SK-N-SH (cell line): ENCODE data around the gene LAMA4. TPM values are rescaled to one million over a fixed set of nuclear protein-coding genes. Genes with fewer than 3 reads are reported as not detected.

Experiments
- CTCF ChIA-PET: fragments of 300-600, 350-600 bp; formaldehyde crosslinking; extraction: SDS; loops from one replicate; lab custom pipeline; 2021; lab: Yijun Ruan, JAX
- POLR2A ChIA-PET: fragments of 350-600 bp; sonication (Branson Sonifier 250); formaldehyde crosslinking; extraction: SDS; loops from one replicate; lab custom pipeline; 2020; ENCODE audit warnings: antibody characterized with exemption, inconsistent platforms; lab: Yijun Ruan, JAX
- DNase-seq: peaks from one replicate; pipeline ENCODE4 v3.0.0; 2012
- H2AFZ ChIP-seq: fragments of 200-600 bp; sonication (generic); 2 replicates; pipeline ENCODE4 v1.8.1; 2016; ENCODE audit warnings: antibody characterized with exemption, mild to moderate bottlenecking, low read depth
- H3F3A ChIP-seq: fragments of 200-600 bp; sonication (generic); replicated peaks from 2 replicates; pipeline ENCODE3; 2016; ENCODE audit warnings: antibody characterized with exemption, mild to moderate bottlenecking; ENCODE audit not compliant: insufficient read depth
- H3K27ac ChIP-seq, 2 experiments: fragments of 200-500 bp in 1 of 2; fragments of 200-600 bp in 1 of 2; sonication (Bioruptor generic) in 1 of 2; sonication (generic), shearing (Covaris generic) in 1 of 2; 2 replicates each; pipeline versions ENCODE4 v1.5.1 to v1.6.1; 2014 to 2016; ENCODE audit warnings: low read depth in 2 of 2, inconsistent platforms in 1 of 2, low read length in 1 of 2, mild to moderate bottlenecking in 1 of 2, mixed read lengths in 1 of 2
- H3K27me3 ChIP-seq: fragments of 200-600 bp; sonication (generic), shearing (Covaris generic); 2 replicates; pipeline ENCODE4 v1.6.1; 2016; ENCODE audit warnings: mixed run types; ENCODE audit not compliant: insufficient read depth
- H3K36me3 ChIP-seq, 2 experiments: fragments of 200-500 bp in 1 of 2; fragments of 200-600 bp in 1 of 2; sonication (Bioruptor generic) in 1 of 2; sonication (generic) in 1 of 2; replicated peaks in 1 of 2; 2 replicates each; pipeline versions ENCODE3 to v1.5.1; 2014 to 2016; ENCODE audit warnings: low read length in 1 of 2, mild to moderate bottlenecking in 1 of 2; ENCODE audit not compliant: insufficient read depth in 2 of 2, control insufficient read depth in 1 of 2
- H3K4me1 ChIP-seq, 2 experiments: fragments of 200-500 bp in 1 of 2; fragments of 200-600 bp in 1 of 2; sonication (Bioruptor generic) in 1 of 2; sonication (generic), shearing (Covaris generic) in 1 of 2; 2 replicates each; pipeline versions ENCODE4 v1.5.1 to v1.6.1; 2014 to 2016; ENCODE audit warnings: low read depth in 1 of 2, low read length in 1 of 2, mixed run types in 1 of 2; ENCODE audit not compliant: insufficient read depth in 2 of 2, control insufficient read depth in 1 of 2
- H3K4me2 ChIP-seq: fragments of 200-600 bp; sonication (generic), shearing (Covaris generic); 2 replicates; pipeline ENCODE4 v1.6.1; 2017; ENCODE audit warnings: mixed run types
- H3K4me3 ChIP-seq, 2 experiments: fragments of 200-500 bp in 1 of 2; fragments of 200-600 bp in 1 of 2; sonication (Bioruptor generic) in 1 of 2; sonication (generic), shearing (Covaris generic) in 1 of 2; 2 replicates each; pipeline versions ENCODE4 v1.5.1 to v1.8.1; 2014 to 2016; ENCODE audit warnings: low read depth in 2 of 2, inconsistent platforms in 1 of 2, low read length in 1 of 2, mild to moderate bottlenecking in 1 of 2, mixed read lengths in 1 of 2, moderate library complexity in 1 of 2
- H3K79me2 ChIP-seq: fragments of 200-600 bp; sonication (generic); 2 replicates; pipeline ENCODE4 v1.8.1; 2017; ENCODE audit warnings: mild to moderate bottlenecking; ENCODE audit not compliant: insufficient read depth
- H3K9ac ChIP-seq: fragments of 200-600 bp; sonication (generic); 2 replicates; pipeline ENCODE4 v1.6.1; 2017; ENCODE audit warnings: mixed run types
- H3K9me2 ChIP-seq: fragments of 200-600 bp; sonication (generic); 2 replicates; pipeline ENCODE4 v1.6.1; 2017; ENCODE audit warnings: mixed run types
- H3K9me3 ChIP-seq: fragments of 200-600 bp; sonication (generic); 2 replicates; pipeline ENCODE4 v1.6.1; 2017; ENCODE audit warnings: mixed run types, mild to moderate bottlenecking, moderate library complexity
- H4K20me1 ChIP-seq: fragments of 200-600 bp; sonication (generic); 2 replicates; pipeline ENCODE4 v1.6.1; 2017; ENCODE audit warnings: mild to moderate bottlenecking, mixed run types; ENCODE audit not compliant: insufficient read depth
- CHD2 ChIP-seq: fragments of 150-350 bp; IDR thresholded peaks from 2 replicates; pipeline ENCODE4 v1.6.1; 2018; ENCODE audit warnings: low read length; ENCODE audit not compliant: partially characterized antibody
- EP300 ChIP-seq, 2 experiments: IDR thresholded peaks; 2 replicates each; pipeline versions ENCODE4 v1.4.0 to v1.6.1; 2012; ENCODE audit warnings: borderline replicate concordance in 1 of 2, low read depth in 1 of 2, low read length in 1 of 2
- GATA2 ChIP-seq: sonication (generic); formaldehyde crosslinking; IDR thresholded peaks from 2 replicates; pipeline ENCODE4 v1.5.0; 2020; ENCODE audit warnings: mild to moderate bottlenecking, missing genetic modification reagents
- MEF2A ChIP-seq: IDR thresholded peaks from 2 replicates; pipeline ENCODE4 v1.4.0; 2012; ENCODE audit warnings: low read depth, borderline replicate concordance
- NRF1 ChIP-seq: IDR thresholded peaks from 2 replicates; pipeline ENCODE4 v1.6.1; 2012; ENCODE audit warnings: low read depth, mild to moderate bottlenecking, low read length
- RCOR1 ChIP-seq: fragments of 150-350 bp; IDR thresholded peaks from 2 replicates; pipeline ENCODE4 v1.6.1; 2017; ENCODE audit warnings: antibody characterized with exemption, low read length
- RFX5 ChIP-seq: IDR thresholded peaks from 2 replicates; pipeline ENCODE4 v1.6.1; 2012; ENCODE audit warnings: mild to moderate bottlenecking, improper control_type of control experiment, low read length
- TCF12 ChIP-seq: IDR thresholded peaks from 2 replicates; pipeline ENCODE4 v1.4.0; 2012
- YY1 ChIP-seq: IDR thresholded peaks from 2 replicates; pipeline ENCODE4 v1.4.0; 2012; ENCODE audit warnings: low read depth, mild to moderate bottlenecking
- WGBS: methylation state at CpG from one replicate; pipeline ENCODE4 v1.1.6; 2017; ENCODE audit warnings: low lambda C conversion rate; 5-methylcytosine and 5-hydroxymethylcytosine counted together
- polyA plus RNA-seq, 3 experiments: library from polyadenylated mRNA; depleted of rRNA; stranded (reverse); fragments of >200 nt; gene quantifications; 2 replicates each; pipeline ENCODE4 v1.2.3, GENCODE V29; 2012
- TF ChIP-seq, protein P1 (sequence below): fragments of 150-350 bp; IDR thresholded peaks from 2 replicates; pipeline ENCODE4 v1.6.1; 2016; ENCODE audit warnings: mild to moderate bottlenecking, low read depth, low read length
- TF ChIP-seq, protein P2 (sequence below): IDR thresholded peaks from 2 replicates; pipeline ENCODE4 v1.4.0; 2012; ENCODE audit warnings: low read depth, borderline replicate concordance
- TF ChIP-seq, protein P3 (sequence below): IDR thresholded peaks from 2 replicates; pipeline ENCODE4 v1.4.0; 2012; ENCODE audit warnings: low read depth

Gene LAMA4
- polyA plus RNA-seq, 1 of the 3 experiments (the other 2 are of a cell fraction), result 9.4 TPM

GRCh38 chr6:112144145-112144926, 110.0 kb downstream of the LAMA4 start:
- peak overlapping the region; percentile 19 to 96; a peak in 3 of 4 replicates for H3K27ac ChIP-seq

GRCh38 chr6:112141707-112142106, 112.7 kb downstream of the LAMA4 start:
- POLR2A ChIA-PET, result no interaction called here
- no peaks in the 10 kb centered on the region for H3F3A ChIP-seq
- no peak overlapping the region for H2AFZ ChIP-seq
- H3K9me3 ChIP-seq, result no peaks in the 10 kb centered on the region
- no peak overlapping the region for H3K9ac ChIP-seq
- no peaks in the 10 kb centered on the region for H3K79me2 ChIP-seq
- H3K4me1 ChIP-seq, result peaks cover 0 to 17% of the 10 kb centered on the region in 2 experiments; a peak in 3 of 4 replicates
- no peaks in the 10 kb centered on the region for H4K20me1 ChIP-seq
- H3K27ac ChIP-seq, result no peak overlapping the region
- TF ChIP-seq, protein P1, sequence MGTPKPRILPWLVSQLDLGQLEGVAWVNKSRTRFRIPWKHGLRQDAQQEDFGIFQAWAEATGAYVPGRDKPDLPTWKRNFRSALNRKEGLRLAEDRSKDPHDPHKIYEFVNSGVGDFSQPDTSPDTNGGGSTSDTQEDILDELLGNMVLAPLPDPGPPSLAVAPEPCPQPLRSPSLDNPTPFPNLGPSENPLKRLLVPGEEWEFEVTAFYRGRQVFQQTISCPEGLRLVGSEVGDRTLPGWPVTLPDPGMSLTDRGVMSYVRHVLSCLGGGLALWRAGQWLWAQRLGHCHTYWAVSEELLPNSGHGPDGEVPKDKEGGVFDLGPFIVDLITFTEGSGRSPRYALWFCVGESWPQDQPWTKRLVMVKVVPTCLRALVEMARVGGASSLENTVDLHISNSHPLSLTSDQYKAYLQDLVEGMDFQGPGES, result no peak
- TF ChIP-seq NRF1, result no peak
- no peak for TF ChIP-seq TCF12
- no peak for TF ChIP-seq GATA2 (CRISPR knock-in tag)
- H3K36me3 ChIP-seq, result peaks cover 3 to 56% of the 10 kb centered on the region in 2 experiments
- WGBS, result 83% methylated on average over 2 of the region's 2 CpGs
- H3K27me3 ChIP-seq, result no peaks in the 10 kb centered on the region
- no peak overlapping the region for H3K4me2 ChIP-seq
- CTCF ChIA-PET, result interaction anchor here (0.5 to 3.1 kb wide), 4 partner anchors 22 to 791 kb away, joined by 3 to 15 read pairs (median 3); no protein-coding TSS in a partner anchor
- DNase-seq, result no peak
- H3K4me3 ChIP-seq, result no peak overlapping the region
- no peaks in the 10 kb centered on the region for H3K9me2 ChIP-seq

More at GRCh38 chr6:112144145-112144926, 110.0 kb downstream of the LAMA4 start:
- Histone ChIP-seq H3K9ac (peak overlapping the region; percentile 19; the same call in 1 of the 2 replicates), H3K4me1 (peaks cover 0 to 20% of the 10 kb centered on the region in 2 experiments; a peak in 3 of 4 replicates), H3K4me3 (peak overlapping the region in 1 of 2 experiments; percentile 1; a peak in 1 of 4 replicates), H4K20me1 (no peaks in the 10 kb centered on the region), H3K36me3 (peaks cover 0 to 40% of the 10 kb centered on the region in 2 experiments), H3K9me2 (no peaks in the 10 kb centered on the region), H3F3A (no peaks in the 10 kb centered on the region), H3K4me2 (peak overlapping the region; percentile 72), H2AFZ (peak overlapping the region; percentile 84), H3K27me3 (no peaks in the 10 kb centered on the region), H3K79me2 (no peaks in the 10 kb centered on the region), H3K9me3 (no peaks in the 10 kb centered on the region)
- ChIA-PET POLR2A (interaction anchor here (0.7 kb wide), 1 partner anchor 1711 kb away, joined by 6 read pairs; no protein-coding TSS in a partner anchor), CTCF (interaction anchor here (0.9 to 3.1 kb wide), 6 partner anchors 11 to 383 kb away, joined by 3 to 15 read pairs (median 4); no protein-coding TSS in a partner anchor)
- DNase-seq, result peak; percentile 40
- WGBS, result 42% methylated on average over 12 of the region's 12 CpGs
- 0 out of 4 replicates have a peak, but pooled peaks of 1 of the 2 experiments have one; percentile 2 for TF ChIP-seq EP300 (IDR thresholded peaks at IDR 0.05; ENCODE audit: borderline replicate concordance in 1 of 2, low read depth in 1 of 2, low read length in 1 of 2)
- TF ChIP-seq CHD2, result peak; percentile 52
- TF ChIP-seq RCOR1, result peak; percentile 39; the same call in 1 of the 2 replicates
- TF ChIP-seq TCF12, result peak; percentile 68
- TF ChIP-seq, protein P2, sequence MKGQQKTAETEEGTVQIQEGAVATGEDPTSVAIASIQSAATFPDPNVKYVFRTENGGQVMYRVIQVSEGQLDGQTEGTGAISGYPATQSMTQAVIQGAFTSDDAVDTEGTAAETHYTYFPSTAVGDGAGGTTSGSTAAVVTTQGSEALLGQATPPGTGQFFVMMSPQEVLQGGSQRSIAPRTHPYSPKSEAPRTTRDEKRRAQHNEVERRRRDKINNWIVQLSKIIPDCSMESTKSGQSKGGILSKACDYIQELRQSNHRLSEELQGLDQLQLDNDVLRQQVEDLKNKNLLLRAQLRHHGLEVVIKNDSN, result peak; percentile 18; the same call in 1 of the 2 replicates
- TF ChIP-seq, protein P3, sequence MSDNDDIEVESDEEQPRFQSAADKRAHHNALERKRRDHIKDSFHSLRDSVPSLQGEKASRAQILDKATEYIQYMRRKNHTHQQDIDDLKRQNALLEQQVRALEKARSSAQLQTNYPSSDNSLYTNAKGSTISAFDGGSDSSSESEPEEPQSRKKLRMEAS, result 0 out of 2 replicates have a peak, but pooled peaks have one; percentile 15
- no peak for TF ChIP-seq MEF2A
- 0 out of 2 replicates have a peak, but pooled peaks have one; percentile 4 for TF ChIP-seq GATA2 (CRISPR knock-in tag)
- no peak for TF ChIP-seq RFX5
- TF ChIP-seq YY1, result no peak
